B cell (primary cell): ENCODE results near the gene CAV3. TPM values are rescaled to one million over a fixed set of nuclear protein-coding genes. Genes with fewer than 3 reads are reported as not detected.

Experiments used
- ATAC-seq: fragments of 200-7000 bp; cut with Tn5 transposase; one replicate; pipeline ENCODE4 v1.10.0; 2021; ENCODE audit warnings: low read depth, mild to moderate bottlenecking, moderate number of reproducible peaks, moderate library complexity
- CTCF ChIA-PET: fragments of 350-600 bp; sonication (Branson Sonifier 250); formaldehyde crosslinking; loops from one replicate; lab custom pipeline; 2021; ENCODE audit warnings: antibody characterized with exemption, inconsistent platforms; lab: Charles Lee
- POLR2A ChIA-PET: fragments of 350-600 bp; sonication (Branson Sonifier 250); formaldehyde crosslinking; loops from one replicate; lab custom pipeline; 2021; ENCODE audit warnings: antibody characterized with exemption; lab: Charles Lee
- DNase-seq: peaks from one replicate; pipeline ENCODE4 v3.0.0; 2013
- H2AFZ ChIP-seq: 2 replicates; pipeline ENCODE4 v1.6.1; 2012; ENCODE audit warnings: mild to moderate bottlenecking, low read depth, low read length; ENCODE audit not compliant: insufficient read depth, poor library complexity, severe bottlenecking
- H3K27ac ChIP-seq, 2 donors: 1 replicate in 1 of 2; 2 replicates in 1 of 2; pipeline ENCODE4 v1.5.1; 2012 to 2013; ENCODE audit warnings: low read length in 2 of 2, mild to moderate bottlenecking in 2 of 2, moderate library complexity in 1 of 2
- H3K27me3 ChIP-seq, 4 experiments: fragments of 200-600 bp in 1 of 4; sonication (generic) in 1 of 4; replicated peaks in 1 of 4; 1 replicate in 2 of 4; 2 replicates in 2 of 4; pipeline versions ENCODE4 v1.6.1 to v1.7.0; 2013 to 2016; ENCODE audit warnings: low read length in 3 of 4, mild to moderate bottlenecking in 2 of 4, mixed read lengths in 1 of 4, moderate library complexity in 1 of 4; ENCODE audit not compliant: insufficient read depth in 4 of 4, control insufficient read depth in 3 of 4; ENCODE audit errors: control extremely low read depth in 1 of 4
- H3K36me3 ChIP-seq, 2 experiments: replicated peaks in 1 of 2; 1 replicate in 1 of 2; 2 replicates in 1 of 2; pipeline versions ENCODE4 v1.6.1 to v1.7.1; 2013; ENCODE audit warnings: low read length in 1 of 2; ENCODE audit not compliant: insufficient read depth in 2 of 2, control insufficient read depth in 1 of 2; ENCODE audit errors: control extremely low read depth in 1 of 2, extremely low read depth in 1 of 2
- H3K4me1 ChIP-seq, 2 donors: fragments of 200-600 bp in 1 of 2; sonication (generic) in 1 of 2; 1 replicate in 1 of 2; 2 replicates in 1 of 2; pipeline versions ENCODE4 v1.5.1 to v1.6.1; 2013 to 2017; ENCODE audit warnings: low read length in 2 of 2; ENCODE audit not compliant: control insufficient read depth in 2 of 2, insufficient read depth in 2 of 2
- H3K4me2 ChIP-seq: replicated peaks from 2 replicates; pipeline ENCODE3; 2012; ENCODE audit warnings: mild to moderate bottlenecking, low read depth, low read length; ENCODE audit not compliant: poor library complexity, severe bottlenecking
- H3K4me3 ChIP-seq, 5 experiments: fragments of 200-600 bp in 1 of 5; sonication (generic) in 1 of 5; 1 replicate in 3 of 5; 2 replicates in 2 of 5; pipeline versions ENCODE4 v1.5.1 to v1.7.0; 2011 to 2016; ENCODE audit warnings: low read length in 4 of 5, mild to moderate bottlenecking in 4 of 5, low read depth in 2 of 5, control low read depth in 1 of 5, moderate library complexity in 1 of 5; ENCODE audit not compliant: insufficient read depth in 1 of 5; ENCODE audit errors: control extremely low read depth in 1 of 5, extremely low read depth in 1 of 5
- H3K79me2 ChIP-seq: fragments of 200-600 bp; sonication (generic); one replicate; pipeline ENCODE4 v1.6.0; 2016; ENCODE audit warnings: low read length; ENCODE audit not compliant: control insufficient read depth, insufficient read depth
- H3K9ac ChIP-seq: fragments of 200-600 bp; sonication (generic); 2 replicates; pipeline ENCODE4 v1.6.1; 2017; ENCODE audit warnings: mild to moderate bottlenecking, low read length, moderate library complexity
- H3K9me3 ChIP-seq, 3 donors: one replicate each; pipeline versions ENCODE4 v1.6.1 to v1.7.1; 2013; ENCODE audit warnings: low read length in 2 of 3; ENCODE audit not compliant: control insufficient read depth in 2 of 3, insufficient read depth in 1 of 3; ENCODE audit errors: control extremely low read depth in 1 of 3
- H4K20me1 ChIP-seq: 2 replicates; pipeline ENCODE4 v1.6.0; 2012; ENCODE audit warnings: mild to moderate bottlenecking, low read length; ENCODE audit not compliant: insufficient read depth, control insufficient read depth, poor library complexity, severe bottlenecking
- H3K27ac Mint-ChIP-seq: one replicate; pipeline ENCODE4 v1.8.0; 2021; ENCODE audit warnings: mixed read lengths
- H3K27me3 Mint-ChIP-seq: one replicate; pipeline ENCODE4 v1.8.0; 2021; ENCODE audit warnings: mixed read lengths
- H3K4me1 Mint-ChIP-seq: one replicate; pipeline ENCODE4 v1.8.0; 2021; ENCODE audit warnings: mixed read lengths
- H3K4me3 Mint-ChIP-seq: one replicate; pipeline ENCODE4 v1.8.0; 2021; ENCODE audit warnings: mixed read lengths
- H3K9me3 Mint-ChIP-seq: one replicate; pipeline ENCODE4 v1.8.0; 2022; ENCODE audit warnings: mixed read lengths; ENCODE audit not compliant: insufficient read depth
- CTCF ChIP-seq: fragments of 200-600 bp; IDR thresholded peaks from one replicate; pipeline ENCODE4 v1.8.0; 2022; ENCODE audit warnings: antibody characterized with exemption, mild to moderate bottlenecking
- EZH2 ChIP-seq: IDR thresholded peaks from 2 replicates; pipeline ENCODE4 v1.6.1; 2012; ENCODE audit warnings: borderline replicate concordance, low read depth, mild to moderate bottlenecking, moderate library complexity, low read length; ENCODE audit not compliant: insufficient read depth, poor library complexity, severe bottlenecking
- WGBS: methylation state at CpG from one replicate; pipeline ENCODE4 v1.1.5; 2013; ENCODE audit warnings: missing lambda C conversion rate; ENCODE audit not compliant: insufficient coverage; 5-methylcytosine and 5-hydroxymethylcytosine counted together
- intact Hi-C: fragments of 100-400 bp; cut with micrococcal nuclease; formaldehyde crosslinking; loops from one replicate; pipeline ENCODE4 v1.10.0; 2022
- polyA plus RNA-seq: library from polyadenylated mRNA; depleted of rRNA; stranded (reverse); fragments of >200 nt; gene quantifications from 2 replicates; pipeline ENCODE4 v1.2.3, GENCODE V29; 2012
- total RNA-seq, 2 donors: library from RNA; stranded (reverse); fragments of 120-200 nt in 1 of 2; gene quantifications; 1 replicate in 1 of 2; 2 replicates in 1 of 2; pipeline versions ENCODE4 v1.2.3 to v1.2.4, GENCODE V29; 2013 to 2022

The CAV3 gene
- total and polyA plus RNA-seq, 2 donors (not counting 1 experiment from before 2014, with no cell fraction given): not detected

- ATAC-seq: no peak
- no peak overlapping the region for H3K4me3 ChIP-seq
- intact Hi-C loops: no loop called here
- H4K20me1 ChIP-seq: no peaks in the 10 kb centered on the region
- H3K36me3 ChIP-seq: no peaks in the 10 kb centered on the region
- Mint-ChIP-seq H3K9me3 (no peaks in the 10 kb centered on the region), H3K4me3 (no peak overlapping the region), H3K4me1 (no peaks in the 10 kb centered on the region), H3K27me3 (no peaks in the 10 kb centered on the region), H3K27ac (no peak overlapping the region)
- no peaks in the 10 kb centered on the region for H3K79me2 ChIP-seq
- H3K9ac ChIP-seq: no peak overlapping the region
- H3K4me1 ChIP-seq: no peaks in the 10 kb centered on the region
- H3K9me3 ChIP-seq: peaks cover 0 to 5% (median 0%) of the 10 kb centered on the region in 3 donors
- TF ChIP-seq CTCF: no peak
- no peak for TF ChIP-seq EZH2
- POLR2A ChIA-PET: no interaction called here
- H3K27ac ChIP-seq: no peak overlapping the region
- 91% methylated on average over 3 of the region's 3 CpGs for WGBS
- CTCF ChIA-PET: no interaction called here
- DNase-seq: no peak
- H3K27me3 ChIP-seq: no peaks in the 10 kb centered on the region
- H2AFZ ChIP-seq: no peak overlapping the region
- H3K4me2 ChIP-seq: no peak overlapping the region
Observed at GRCh38 chr3:8749316-8749715, 15.7 kb downstream of the CAV3 start.

GRCh38 chr3:8752832-8753231 is 19.2 kb downstream of the CAV3 start:
- intact Hi-C loops: no loop called here
- DNase-seq: no peak
- ATAC-seq: no peak
- H3K4me2 ChIP-seq: no peak overlapping the region
- no peaks in the 10 kb centered on the region for H4K20me1 ChIP-seq
- no peak overlapping the region for H3K27ac Mint-ChIP-seq
- H3K9ac ChIP-seq: no peak overlapping the region
- no peaks in the 10 kb centered on the region for H3K27me3 ChIP-seq
- ChIA-PET POLR2A (no interaction called here), CTCF (interaction anchor here (1.7 kb wide), 1 partner anchor 16 kb away, joined by 10 read pairs; the partner anchor contains the start of gene OXTR)
- H3K27ac ChIP-seq: no peak overlapping the region
- H3K79me2 ChIP-seq: no peaks in the 10 kb centered on the region
- 94% methylated on average over 12 of the region's 14 CpGs for WGBS
- H3K9me3 ChIP-seq: peaks cover 0 to 5% (median 0%) of the 10 kb centered on the region in 3 donors
- H3K4me3 ChIP-seq: no peak overlapping the region
- no peaks in the 10 kb centered on the region for H3K36me3 ChIP-seq
- no peak overlapping the region for H2AFZ ChIP-seq
- H3K9me3 Mint-ChIP-seq: no peaks in the 10 kb centered on the region
- H3K4me1 ChIP-seq: no peaks in the 10 kb centered on the region
- no peaks in the 10 kb centered on the region for H3K4me1 Mint-ChIP-seq
- TF ChIP-seq EZH2: no peak
- TF ChIP-seq CTCF: no peak
- H3K27me3 Mint-ChIP-seq: no peaks in the 10 kb centered on the region
- H3K4me3 Mint-ChIP-seq: no peak overlapping the region
